Measurements from ENCODE around the gene POP4. TPM values are rescaled to one million over a fixed set of nuclear protein-coding genes. Genes with fewer than 3 reads are reported as not detected.

POP4 gene
- total RNA-seq, 3 donors from 2014 or later, result 160 to 173 (median 168) TPM

DNA sequence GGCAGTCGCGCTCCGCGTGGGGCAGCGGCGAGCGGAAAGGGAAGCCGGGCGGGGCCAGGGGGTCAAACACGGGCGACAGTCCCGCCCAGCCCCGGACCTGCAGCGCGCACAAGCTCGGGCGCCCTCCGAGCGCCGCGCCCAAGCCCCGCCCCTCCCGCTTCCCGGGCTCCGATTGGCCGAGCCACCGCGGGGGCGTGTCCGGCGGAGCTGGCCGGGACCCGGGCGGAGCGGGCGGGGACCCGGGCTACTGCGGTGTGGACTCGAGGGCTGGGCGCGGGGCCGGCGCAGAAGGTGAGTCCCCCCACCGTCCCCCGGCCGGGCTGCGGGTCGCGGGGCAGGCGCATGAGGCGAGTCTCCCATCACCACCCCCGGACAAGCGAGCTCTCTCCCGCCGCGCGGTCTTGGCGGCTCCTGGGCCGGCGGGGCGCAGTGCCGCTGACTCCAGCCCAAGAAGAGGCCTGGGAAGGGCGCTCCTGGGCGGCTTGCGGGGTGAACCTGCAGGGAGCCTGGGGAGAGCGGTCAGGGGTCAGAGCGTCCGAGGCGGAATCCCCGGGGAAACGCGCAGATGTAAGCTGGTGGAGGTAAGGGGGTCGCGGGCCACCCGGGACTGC is 59.2 kb downstream of the POP4 start, which contains the start of gene PLEKHF1:
Gene PLEKHF1 (plus strand): TSS at position 247 of the 611 bp plus-strand sequence. CDS start 8,379 bp downstream, outside the sequence.
- Mint-ChIP-seq H3K4me3 (peak within 1 kb of the TSS; percentile 84), H3K36me3 (ENCODE audit: insufficient read depth) (no peaks in the 10 kb centered on the region), H3K9me3 (no peaks in the 10 kb centered on the region), H3K4me1 (ENCODE audit: low read depth) (peaks cover 63% of the 10 kb centered on the region), H3K27me3 (ENCODE audit: low read depth) (no peaks in the 10 kb centered on the region)
- ATAC-seq (peak; percentile 85 to 86), DNase-seq (peak; percentile 69)

DNA sequence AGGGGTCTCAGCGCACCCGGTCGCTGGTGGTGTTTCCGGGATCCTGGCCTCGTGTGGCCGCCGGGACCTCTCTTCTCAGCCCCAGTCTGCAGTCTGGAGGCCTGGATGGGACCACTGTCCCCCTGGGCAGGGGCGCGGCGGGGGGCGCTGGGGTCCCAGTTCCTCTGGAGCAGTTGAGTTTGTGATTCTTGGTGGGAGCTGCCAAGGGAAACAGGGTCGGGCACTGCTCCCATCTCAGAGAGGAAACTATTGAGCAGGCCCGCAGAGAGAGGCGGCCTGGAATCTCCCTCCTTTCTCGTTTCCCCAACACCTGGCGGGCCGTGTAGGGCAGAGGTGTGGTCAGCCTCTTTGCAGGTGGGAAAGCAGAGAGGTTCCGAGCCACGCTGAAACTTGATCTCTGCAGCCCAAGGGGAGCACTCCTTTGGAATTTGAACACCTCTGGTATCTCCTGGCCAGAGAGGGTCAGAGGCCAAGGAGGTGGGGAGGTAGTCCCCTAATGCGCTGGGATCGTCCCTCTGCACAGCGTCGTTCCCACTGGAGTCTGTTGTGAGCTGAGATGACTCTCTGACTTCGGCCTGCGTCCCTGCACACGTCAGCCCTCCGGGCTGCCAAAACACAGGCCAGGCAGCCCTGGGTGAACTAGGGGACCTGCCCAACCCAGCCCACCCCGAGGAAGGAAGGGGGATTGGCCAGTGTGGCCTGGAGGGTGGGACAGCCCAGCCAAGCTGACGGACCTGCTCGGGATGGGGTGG is 59.9 kb downstream of the POP4 start:
- Mint-ChIP-seq H3K27me3 (ENCODE audit: low read depth) (no peaks in the 10 kb centered on the region), H3K4me1 (ENCODE audit: low read depth) (peaks cover 65% of the 10 kb centered on the region), H3K36me3 (ENCODE audit: insufficient read depth) (peaks cover 2% of the 10 kb centered on the region), H3K4me3 (peak overlapping the region; percentile 84), H3K9me3 (no peaks in the 10 kb centered on the region)
- peak; percentile 4 to 11 for ATAC-seq
- no peak for DNase-seq

Other genes with a start within 250 kb of the POP4 start
- gene VSTM2B, start 80.3 kb upstream of the POP4 start, total RNA-seq, result not detected
- gene PLEKHF1, start 59.2 kb downstream of the POP4 start, total RNA-seq, result 10 to 100 TPM; 16.2 to 20.1 (median 18.4) TPM
- gene C19orf12, start 109.0 kb downstream of the POP4 start, total RNA-seq, result 10 to 100 TPM; 39.3 to 45.7 (median 41.0) TPM
- gene CCNE1, start 205.7 kb downstream of the POP4 start, total RNA-seq, result 10 to 100 TPM; 17.4 to 30.2 (median 26.7) TPM

Data from activated T-cell treated with anti-CD3 and anti-CD28 coated beads, Interleukin-2, amount 50 U/mL, for 4 hours (primary cell).